Midbrain (tissue), 1 donor: ENCODE measurements around the gene DSCAM.

ENCODE experiments used
- DNase-seq: peaks from one replicate; lab custom pipeline; 2025; lab: John Stamatoyannopoulos, UW

DSCAM gene

DNA sequence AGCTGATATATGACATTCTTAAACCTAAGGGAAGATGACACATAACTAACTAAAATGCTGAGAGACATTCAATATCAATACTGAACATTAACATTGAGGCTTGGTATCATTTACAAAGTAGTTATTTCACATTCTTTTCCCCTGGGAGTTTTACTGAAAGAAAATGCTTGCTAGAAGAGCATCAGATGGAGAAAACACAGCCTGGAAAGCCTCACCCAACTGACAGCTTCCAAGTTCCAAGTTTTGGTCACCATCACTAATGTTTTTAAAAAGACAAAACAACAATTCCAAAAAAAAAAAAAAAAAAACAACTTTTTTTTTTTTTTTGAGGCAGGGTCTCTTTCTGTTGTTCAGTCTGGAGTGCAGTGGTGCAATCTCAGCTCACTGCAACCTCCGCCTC is 80.6 kb downstream of the DSCAM start:
- no peak for DNase-seq

DNA sequence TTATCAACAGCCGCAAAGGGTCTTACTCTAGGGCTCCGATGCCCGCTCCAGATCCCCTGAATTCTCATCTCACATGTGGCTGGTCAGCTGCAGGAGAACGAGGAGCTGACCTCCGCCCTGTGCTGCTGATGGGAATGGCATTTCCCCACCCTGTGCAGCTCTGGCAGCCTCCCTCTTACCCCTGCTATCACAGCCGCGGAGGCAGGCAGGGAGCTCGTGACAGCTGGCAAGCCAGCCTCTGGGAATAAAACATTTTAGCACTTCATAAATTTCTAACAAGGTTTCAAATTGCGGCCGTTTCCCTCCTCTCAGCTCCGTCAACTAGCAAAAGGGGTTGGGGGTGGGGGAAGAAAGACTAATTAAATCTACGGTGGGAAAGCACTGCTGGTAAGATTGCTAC is 81.1 kb downstream of the DSCAM start:
- no peak for DNase-seq

DNA sequence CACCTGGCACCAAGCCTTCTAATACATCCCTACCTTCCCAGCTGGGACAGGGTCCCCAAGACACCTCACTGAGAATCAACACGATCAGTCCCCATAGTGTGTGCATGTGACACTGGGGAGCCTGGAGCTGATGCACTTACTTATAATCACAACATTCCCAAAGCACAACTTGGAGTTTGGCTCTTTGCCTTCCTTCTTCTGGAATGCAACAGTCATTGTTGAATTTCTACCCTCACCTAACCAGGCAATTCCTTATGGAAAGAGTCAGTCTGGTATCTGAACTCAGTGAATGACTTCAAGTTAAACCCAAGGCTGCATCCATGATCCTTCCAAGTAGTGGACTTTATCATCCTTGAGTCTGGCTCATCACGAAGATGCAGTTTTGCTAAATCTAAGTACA is 86.1 kb downstream of the DSCAM start:
- DNase-seq, result no peak

DNA sequence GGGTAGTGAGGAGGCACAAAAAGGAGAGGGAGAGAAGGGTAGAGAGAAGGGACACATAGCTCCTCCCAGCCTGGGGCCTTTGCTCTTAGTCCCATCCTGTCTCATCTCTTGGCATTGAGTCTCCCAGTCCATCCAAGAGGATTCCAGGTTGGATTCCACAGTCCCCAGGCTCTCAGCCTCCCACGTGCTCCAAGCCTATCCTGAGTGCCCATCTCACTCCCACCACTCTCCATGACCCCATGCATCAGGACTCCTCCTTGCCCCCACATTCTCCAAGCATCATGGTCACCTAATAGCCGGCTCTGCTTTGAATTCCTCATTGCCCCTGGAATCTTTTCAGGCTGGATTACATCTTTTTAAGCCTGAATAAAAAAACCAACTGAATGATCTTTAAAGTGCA is 87.9 kb downstream of the DSCAM start:
- no peak for DNase-seq

DNA sequence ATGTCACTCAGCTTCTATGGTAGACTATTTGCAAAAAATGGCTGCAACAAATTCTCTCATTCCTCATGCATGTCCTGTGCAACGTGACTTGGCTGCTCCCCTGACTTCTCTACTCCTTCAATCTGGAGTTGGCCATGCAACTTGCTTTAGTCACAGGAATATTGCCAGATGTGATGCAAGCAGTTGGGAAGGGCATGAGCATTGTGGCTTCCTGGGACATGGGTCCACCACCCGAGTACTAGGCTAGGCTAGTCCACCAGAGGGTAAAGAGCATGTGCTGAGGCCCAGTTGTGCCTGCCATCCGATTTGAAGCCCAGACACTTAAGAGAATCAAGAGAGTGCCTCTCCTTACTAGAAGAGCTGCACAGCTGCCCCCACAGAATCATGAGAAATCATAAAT is 89.6 kb downstream of the DSCAM start:
- DNase-seq, result no peak

DNA sequence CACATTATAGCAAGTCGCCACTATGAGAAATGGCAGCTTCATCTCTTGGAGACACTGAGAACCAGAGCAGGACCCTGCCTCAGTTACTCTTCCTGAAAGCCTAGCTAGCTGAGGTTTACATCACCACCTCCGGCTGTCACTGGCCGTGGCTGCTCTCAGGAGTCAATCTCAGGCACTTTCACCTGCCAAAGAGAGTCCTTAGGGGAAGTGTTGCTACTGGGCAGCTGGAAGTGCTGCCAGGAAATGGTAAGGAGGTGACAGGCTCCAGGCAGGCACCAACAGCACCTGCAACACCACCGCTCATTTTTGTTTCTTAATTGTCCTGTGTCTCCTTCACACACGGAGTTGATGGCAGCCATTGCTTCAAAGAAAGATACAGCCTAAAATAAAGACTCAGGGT is 92.5 kb downstream of the DSCAM start:
- DNase-seq, result no peak

DNA sequence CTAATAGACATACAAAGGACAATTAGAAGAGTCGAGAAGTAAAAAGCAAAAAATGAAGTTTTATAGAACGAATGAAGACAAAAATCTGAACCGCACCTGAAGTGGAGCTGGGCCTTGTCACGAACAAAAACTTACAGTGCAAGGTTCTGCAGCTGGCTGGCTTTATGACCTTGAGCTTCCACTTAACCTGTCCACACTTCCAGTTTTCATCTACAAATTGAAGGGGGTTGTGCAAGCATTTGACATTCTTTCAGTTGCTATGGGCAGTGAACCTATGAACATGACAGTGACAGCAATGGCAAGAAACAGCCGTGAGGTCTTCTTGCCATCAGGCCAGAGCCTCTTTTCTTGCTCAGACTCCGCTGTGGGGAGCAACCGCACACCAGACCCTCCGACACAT is 93.2 kb downstream of the DSCAM start:
- no peak for DNase-seq

DNA sequence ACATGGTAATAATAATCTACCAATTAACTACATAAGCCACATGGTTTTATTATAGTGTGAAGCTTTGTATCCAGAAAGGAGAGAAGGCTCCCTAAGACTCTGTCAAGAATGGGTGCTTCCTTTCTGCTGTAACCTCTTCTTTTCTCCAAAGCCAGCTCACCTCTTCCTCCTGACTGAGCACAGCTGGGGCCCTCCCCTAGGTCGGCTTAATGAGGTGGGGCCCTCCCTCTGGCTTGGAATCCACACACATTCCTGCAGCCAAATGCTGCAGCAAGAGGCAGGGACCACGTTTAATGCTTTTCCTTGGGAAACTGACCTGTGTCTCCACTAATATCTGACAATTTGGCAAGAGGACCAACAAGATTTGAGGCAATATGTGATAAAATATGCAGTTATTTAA is 94.8 kb downstream of the DSCAM start:
- no peak for DNase-seq

DNA sequence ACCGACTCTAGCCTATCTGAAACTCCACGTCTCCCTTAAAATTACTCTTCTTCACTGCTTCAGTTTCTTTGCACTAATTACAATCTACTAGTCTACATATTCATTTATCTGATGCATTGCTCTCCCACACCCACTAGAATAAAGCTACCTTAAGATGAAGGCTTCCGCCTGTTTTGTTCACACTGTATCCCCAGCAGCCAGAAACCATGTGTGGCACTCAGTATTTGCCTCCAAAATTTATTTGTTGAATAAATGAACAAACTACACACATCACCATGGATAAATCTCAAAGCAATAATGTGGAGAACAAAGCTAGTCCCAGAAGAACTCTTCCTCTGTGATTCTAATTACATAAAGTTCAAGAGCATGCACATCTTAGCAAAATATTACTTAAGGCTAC is 95.7 kb downstream of the DSCAM start:
- no peak for DNase-seq

DNA sequence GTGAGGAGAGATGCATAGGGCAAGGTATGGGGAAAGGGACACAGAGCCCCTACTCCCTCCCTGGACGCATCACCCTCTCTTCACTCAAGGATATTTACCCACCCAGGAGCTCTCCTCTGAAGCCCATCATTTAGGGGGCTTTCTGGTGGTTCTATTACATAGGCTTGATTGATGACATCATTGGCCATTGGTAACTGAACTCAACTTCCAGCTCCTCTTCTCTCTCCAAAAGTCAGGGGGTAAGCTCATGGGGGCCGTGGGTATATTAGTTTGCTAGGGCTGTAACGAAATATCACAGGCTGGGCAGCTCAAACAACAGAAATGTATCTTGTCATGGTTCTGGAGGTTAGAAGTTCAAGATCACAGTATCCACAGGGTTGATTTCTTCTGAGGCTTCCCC is 110.8 kb downstream of the DSCAM start:
- DNase-seq, result no peak

DNA sequence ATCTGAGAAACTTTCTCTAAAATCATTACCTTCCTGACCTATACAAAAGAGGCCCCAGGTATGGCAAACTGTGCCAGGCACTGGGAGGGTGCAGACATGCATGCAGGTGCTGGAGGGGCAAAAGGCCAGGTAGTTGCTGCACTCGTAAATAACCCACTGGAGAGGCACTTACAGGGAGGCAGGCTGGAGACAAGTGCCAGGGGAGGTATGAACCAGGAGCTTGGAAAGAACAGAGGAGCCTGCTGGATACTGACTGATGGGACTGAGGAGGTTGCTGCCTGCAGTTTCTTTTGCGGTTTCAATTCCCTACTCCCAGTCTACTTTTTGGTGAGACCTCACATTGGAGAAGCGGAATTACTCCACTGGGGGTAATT is 113.9 kb downstream of the DSCAM start:
- no peak for DNase-seq

DNA sequence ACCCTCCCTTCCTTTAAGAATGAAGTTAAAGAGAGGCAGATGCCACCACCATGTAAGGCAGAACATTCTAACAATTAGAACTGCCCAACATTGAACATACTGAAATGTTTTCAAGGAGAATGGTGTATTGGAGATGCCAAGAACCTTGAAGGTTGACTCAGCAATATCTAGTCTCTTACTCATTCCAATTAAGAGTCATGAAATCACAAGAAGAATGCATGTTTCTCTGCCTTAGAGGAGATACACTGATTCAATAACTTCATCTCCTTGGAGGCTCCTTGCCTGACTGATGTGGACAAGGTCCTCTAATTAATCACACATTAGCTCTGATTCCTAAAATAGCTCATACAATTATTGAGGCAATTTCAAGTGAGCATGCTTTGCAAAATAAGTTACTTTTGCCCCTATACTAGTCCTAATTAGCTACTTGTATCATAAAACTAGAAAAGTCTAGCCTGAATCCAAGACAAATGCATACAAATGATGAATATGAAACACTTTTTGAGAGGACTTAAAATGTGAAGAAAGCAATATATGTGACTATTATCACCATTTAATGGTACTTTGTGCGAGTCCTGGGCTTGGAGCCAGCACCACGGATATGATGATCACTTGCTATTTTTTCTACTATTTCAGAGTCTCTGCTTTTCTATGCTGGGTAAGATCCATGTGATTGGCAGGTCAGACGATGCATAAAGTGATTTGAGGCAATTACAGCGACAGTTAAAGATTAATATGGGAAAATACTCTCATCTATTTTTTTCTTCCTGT is 114.5 kb downstream of the DSCAM start:
- no peak for DNase-seq

DNA sequence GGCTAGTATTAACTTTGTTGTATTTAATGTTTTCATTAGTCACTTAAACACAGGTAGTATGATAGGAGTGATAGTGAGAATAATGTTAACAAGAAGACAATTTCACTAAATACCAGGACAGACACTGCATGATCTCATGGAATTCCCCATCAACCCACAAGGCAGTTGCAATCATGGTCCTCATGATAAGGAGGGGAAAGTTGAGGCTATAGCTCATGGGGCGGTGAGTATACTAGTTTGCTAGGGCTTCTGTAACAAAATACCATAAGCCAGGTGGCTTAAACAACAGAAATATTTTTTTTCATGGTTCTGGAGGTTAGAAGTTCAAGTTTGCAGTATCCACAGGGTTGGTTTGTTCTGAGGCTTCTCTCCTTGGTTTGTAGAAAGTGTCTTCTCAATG is 115.8 kb downstream of the DSCAM start:
- DNase-seq, result no peak

DNA sequence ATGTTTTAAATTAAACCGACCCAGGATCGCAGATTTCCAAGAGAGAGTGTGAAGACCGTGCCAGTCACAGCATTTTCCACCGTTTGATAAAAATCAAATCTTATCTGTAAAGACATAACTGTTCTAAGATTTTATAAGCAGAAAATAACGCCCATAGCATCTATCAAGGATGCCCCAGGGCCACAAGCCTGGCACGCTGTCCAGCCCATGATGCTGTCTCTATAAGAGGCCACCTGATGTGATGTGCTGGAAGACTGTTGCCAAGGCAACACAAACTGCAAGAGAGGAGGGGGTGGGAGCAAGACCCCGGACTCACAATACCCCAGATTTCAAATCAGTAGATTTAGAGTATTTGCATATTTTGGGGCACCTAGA is 116.5 kb downstream of the DSCAM start:
- DNase-seq, result no peak

DNA sequence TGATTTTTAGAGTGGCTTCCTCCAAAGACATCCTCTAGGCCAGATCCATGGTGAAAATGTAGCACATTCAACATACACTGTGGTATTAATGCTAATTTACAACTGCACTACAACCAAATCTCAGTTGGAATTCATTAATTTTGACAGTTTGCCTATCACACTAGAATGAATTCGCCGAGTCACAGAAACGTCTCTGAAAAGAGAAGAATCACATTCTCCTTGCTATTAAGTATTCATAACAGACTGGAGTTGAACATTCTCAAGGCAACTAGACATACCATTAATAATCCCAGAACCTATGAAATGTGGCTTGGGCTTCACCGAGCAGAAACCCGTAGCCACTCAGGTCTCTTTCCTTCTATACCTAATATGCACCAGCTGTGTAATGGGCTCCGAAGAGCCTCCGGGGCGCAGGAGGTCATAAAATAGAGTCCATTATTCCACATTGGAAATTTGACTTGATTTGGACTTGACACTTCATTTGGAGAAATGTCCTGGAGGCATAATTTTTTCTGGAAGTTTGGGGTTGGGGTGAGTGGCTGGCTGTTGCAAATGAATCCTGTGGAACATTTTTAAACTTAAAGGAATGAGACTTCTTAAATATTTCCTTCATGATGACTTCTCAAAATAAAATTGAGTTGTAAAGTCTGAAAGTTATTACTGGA is 117.1 kb downstream of the DSCAM start:
- no peak for DNase-seq

DNA sequence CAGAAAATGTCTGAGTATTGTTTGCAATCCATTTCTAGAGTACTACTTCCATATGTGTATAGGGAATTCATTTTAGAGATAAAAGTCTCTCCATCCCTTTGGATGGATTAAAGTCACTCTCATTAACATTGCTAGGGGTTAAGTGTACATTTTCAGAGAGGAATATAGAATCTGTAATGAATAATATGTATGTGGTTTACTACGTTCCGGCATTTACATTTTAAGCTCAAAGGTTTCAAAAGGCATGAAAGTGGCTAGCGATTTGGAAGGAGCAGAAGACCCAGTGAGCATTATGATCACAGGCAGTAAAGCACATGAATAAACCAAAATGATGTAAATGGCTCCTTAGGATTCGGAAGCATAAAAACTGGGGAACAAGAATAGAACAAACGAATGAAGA is 123.0 kb downstream of the DSCAM start:
- no peak for DNase-seq

DNA sequence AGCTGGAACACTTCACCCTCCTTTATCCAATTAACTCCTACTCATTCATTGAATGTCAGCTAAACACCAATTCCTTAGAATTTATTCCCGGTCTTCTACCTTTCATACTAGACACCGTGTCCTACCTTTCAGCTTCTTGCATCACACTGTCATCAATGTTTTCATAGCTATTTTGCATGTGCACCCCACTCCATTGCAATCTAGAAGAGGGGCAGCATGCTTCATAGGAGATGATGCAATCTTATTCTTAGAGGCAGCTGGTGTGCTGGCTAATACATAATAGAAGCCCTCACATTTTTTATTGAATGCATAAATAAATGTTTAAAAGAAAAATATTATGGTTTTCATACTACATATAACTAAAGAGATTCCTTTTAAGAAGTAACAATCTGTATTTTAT is 123.6 kb downstream of the DSCAM start:
- DNase-seq, result no peak

DNA sequence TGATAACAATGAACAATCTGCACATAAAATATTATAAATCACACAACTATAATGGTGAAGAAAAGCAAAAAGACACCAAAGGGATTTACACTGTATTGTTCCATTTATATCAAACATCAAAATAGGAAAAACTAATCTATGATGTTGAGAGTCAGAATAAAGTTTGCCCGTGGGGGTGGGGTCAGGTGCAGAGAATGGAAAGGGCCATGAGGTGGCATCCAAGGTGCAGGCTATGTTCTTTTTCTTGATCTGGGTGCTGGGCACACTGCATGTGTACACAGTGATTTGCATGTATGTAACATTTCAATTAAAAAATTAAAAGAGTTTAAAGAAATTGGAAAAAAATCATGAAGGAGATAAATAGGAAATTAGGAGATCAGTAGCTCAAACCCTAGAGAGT is 127.3 kb downstream of the DSCAM start:
- no peak for DNase-seq

DNA sequence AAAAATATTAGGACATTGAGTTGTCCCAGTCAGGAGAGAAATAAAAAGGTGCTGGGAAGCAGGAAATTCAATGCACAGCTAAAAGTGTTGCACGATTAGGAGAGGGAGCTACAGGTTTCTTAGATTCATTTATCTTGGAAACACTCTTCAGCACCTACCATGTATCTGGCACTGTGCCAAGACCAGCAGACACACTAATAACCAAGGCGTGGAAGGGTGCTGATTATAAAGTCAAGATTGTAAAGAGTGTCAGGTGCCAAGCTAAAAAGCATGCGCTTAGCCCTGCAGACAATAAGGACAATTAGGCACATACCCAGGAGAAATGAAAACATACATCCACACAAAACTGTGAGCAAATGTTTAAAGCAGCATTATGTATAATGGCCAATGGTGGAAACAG is 129.9 kb downstream of the DSCAM start:
- no peak for DNase-seq

DNA sequence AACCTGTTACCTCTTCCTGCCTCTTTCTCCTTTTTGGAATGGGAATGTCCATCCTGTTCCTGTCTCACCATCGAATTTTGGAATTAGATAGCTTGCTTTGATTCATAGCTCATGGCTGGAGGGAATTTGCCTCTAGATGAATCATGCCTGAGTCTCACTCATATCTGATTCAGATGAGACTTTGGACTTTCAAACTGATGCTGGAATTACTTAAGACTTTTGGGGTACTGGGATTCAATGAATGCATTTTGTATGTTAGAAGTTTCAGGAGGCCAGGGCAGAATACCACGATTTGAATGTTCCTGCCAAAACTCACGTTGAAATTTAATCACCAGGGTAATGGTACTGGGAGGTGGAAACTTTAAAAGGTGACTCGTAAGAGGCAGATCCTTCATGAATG is 132.4 kb downstream of the DSCAM start:
- no peak for DNase-seq

DNA sequence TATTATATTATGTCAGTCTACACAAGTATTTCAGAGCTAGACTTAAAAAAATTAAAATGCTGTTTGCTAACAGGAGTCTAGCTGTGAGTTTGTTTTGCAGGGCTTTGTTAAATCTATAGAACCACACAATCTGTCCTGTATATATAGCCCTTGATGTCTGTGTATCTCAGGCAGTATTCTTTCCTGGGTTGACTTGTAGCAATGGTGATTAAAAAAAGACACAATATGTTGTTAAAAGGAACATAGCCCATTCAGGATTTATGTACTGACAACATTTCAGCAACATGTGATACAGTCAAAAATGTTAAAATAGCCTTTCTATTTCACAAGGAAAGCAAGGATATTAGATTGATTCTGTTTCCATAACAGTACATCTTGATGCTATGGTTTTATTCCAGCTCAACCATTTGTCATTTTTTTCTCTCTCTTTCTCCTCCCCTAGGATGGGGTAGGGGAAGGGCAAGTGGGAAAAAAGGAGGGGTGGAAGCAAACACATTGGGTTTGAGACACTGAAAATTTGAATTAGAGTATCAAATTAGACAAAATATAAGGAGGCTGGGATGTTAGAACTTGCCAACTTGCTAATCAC is 139.2 kb downstream of the DSCAM start:
- DNase-seq, result no peak

DNA sequence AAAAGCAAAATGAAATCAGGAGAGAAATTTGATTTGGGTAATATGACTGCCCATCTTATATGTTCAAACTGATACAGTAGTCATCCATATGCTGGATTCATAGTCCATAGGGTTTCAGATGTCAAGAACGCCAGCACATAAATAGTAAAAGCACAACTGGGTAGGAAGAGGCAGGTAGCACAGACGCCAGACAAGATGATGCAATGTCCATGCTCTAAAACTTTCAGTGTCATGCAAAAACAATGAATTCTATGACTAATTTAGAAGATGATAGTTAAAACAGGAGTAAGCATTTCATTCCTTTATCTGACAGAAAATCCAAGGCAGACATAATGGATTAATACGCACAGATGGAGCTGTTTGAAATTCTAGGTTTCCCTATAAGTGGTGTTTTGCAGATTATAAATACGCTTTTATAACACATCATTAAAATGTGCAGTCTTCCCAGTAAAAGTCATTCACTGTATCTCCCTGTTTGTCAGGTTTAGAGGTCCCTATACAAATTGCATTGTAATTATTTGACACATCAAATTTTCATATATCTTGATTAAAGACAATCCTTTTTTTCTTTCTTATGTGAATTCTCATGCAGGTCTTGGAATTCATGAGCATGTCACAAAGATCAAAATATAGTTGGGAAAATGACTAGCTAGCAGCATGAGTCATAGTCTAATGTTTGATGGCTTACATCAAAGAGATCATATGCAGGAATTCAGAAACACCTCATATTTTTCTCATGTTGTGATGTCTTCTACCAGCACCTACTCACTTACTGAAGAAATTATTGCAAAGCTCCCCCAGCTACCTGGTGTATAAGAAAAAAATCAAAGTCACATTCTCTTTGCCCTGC is 139.9 kb downstream of the DSCAM start:
- no peak for DNase-seq

DNA sequence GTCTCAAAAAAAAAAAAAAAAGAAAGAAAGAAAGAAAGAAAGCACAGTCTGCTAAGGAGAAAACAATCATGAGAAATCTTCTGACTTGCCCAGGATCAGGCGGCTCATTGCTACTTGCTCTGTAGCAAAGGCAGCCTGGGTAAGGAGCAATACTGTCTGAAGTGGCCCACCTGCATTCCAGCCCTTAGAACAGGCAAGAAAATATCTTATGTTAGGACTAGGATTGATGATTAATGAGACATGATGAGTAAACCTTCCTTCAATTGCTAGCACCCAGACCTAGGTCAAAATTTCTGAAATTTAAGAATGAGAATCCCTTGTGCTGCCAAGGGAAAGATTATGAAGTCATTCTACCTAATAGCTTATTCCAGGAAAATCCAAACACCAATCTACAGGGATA is 140.8 kb downstream of the DSCAM start:
- DNase-seq, result no peak
